GM23338 (cell line): ENCODE results near the gene CAMTA1. TPM values are rescaled to one million over a fixed set of nuclear protein-coding genes. Genes with fewer than 3 reads are reported as not detected.

Experiments used
- ATAC-seq: fragments of 200-7000 bp; cut with Tn5 transposase; 3 replicates; pipeline ENCODE4 v1.9.1; 2020
- DNase-seq: peaks from one replicate; pipeline ENCODE4 v3.0.0-alpha.2; 2015; ENCODE audit warnings: low spot score
- H2AFZ ChIP-seq: fragments of 200-600 bp; sonication (generic); 2 replicates; pipeline ENCODE4 v1.8.0; 2016; ENCODE audit warnings: antibody characterized with exemption, mild to moderate bottlenecking, moderate library complexity
- H3F3A ChIP-seq: fragments of 200-600 bp; sonication (generic); replicated peaks from 2 replicates; pipeline ENCODE4 v1.8.0; 2017; ENCODE audit warnings: antibody characterized with exemption, mixed run types, low read depth
- H3K27ac ChIP-seq: fragments of 200-600 bp; sonication (generic); 2 replicates; pipeline ENCODE4 v1.6.1; 2016; ENCODE audit warnings: low read depth
- H3K27me3 ChIP-seq: fragments of 200-600 bp; sonication (generic); 2 replicates; pipeline ENCODE4 v1.8.0; 2016; ENCODE audit warnings: mild to moderate bottlenecking, mixed run types, moderate library complexity; ENCODE audit not compliant: insufficient read depth
- H3K36me3 ChIP-seq: fragments of 200-600 bp; sonication (generic); 2 replicates; pipeline ENCODE4 v1.8.0; 2016; ENCODE audit warnings: mild to moderate bottlenecking; ENCODE audit not compliant: insufficient read depth
- H3K4me1 ChIP-seq: fragments of 200-600 bp; sonication (generic); 2 replicates; pipeline ENCODE4 v1.8.0; 2016; ENCODE audit warnings: mild to moderate bottlenecking, moderate library complexity; ENCODE audit not compliant: insufficient read depth
- H3K4me2 ChIP-seq: fragments of 200-600 bp; sonication (generic); 2 replicates; pipeline ENCODE4 v1.7.1; 2017; ENCODE audit warnings: mixed run types
- H3K4me3 ChIP-seq: fragments of 200-600 bp; sonication (generic); 2 replicates; pipeline ENCODE4 v1.6.1; 2016; ENCODE audit warnings: mixed run types
- H3K79me2 ChIP-seq: fragments of 200-600 bp; sonication (generic); replicated peaks from 2 replicates; pipeline ENCODE4 v1.8.0; 2017; ENCODE audit warnings: mild to moderate bottlenecking; ENCODE audit not compliant: insufficient read depth
- H3K9me2 ChIP-seq: fragments of 200-600 bp; sonication (generic); 2 replicates; pipeline ENCODE4 v1.8.0; 2017; ENCODE audit not compliant: insufficient read depth
- H4K20me1 ChIP-seq: fragments of 200-600 bp; sonication (generic); replicated peaks from 2 replicates; pipeline ENCODE4 v1.8.0; 2017; ENCODE audit warnings: mild to moderate bottlenecking; ENCODE audit not compliant: insufficient read depth
- H3K27ac Mint-ChIP-seq: 2 replicates; pipeline ENCODE4 v1.8.0; 2020; ENCODE audit warnings: inconsistent platforms, mild to moderate bottlenecking, moderate library complexity, mixed read lengths
- H3K27me3 Mint-ChIP-seq: 3 replicates; pipeline ENCODE4 v1.8.0; 2022; ENCODE audit warnings: low read depth, mild to moderate bottlenecking, moderate library complexity, mixed read lengths, inconsistent platforms; ENCODE audit not compliant: insufficient read depth, poor library complexity
- H3K36me3 Mint-ChIP-seq: 3 replicates; pipeline ENCODE4 v1.8.0; 2021; ENCODE audit warnings: low read depth, mild to moderate bottlenecking, inconsistent platforms, moderate library complexity, mixed read lengths
- H3K4me1 Mint-ChIP-seq: 3 replicates; pipeline ENCODE4 v1.8.0; 2020; ENCODE audit warnings: mild to moderate bottlenecking, inconsistent platforms, mixed read lengths
- H3K4me3 Mint-ChIP-seq: 3 replicates; pipeline ENCODE4 v1.8.0; 2021; ENCODE audit warnings: moderate library complexity, mild to moderate bottlenecking, inconsistent platforms, mixed read lengths
- H3K9me3 Mint-ChIP-seq: 3 replicates; pipeline ENCODE4 v1.8.0; 2020; ENCODE audit warnings: moderate library complexity, mild to moderate bottlenecking, inconsistent platforms, mixed read lengths
- CREB1 ChIP-seq: fragments of 250-450 bp; sonication (Bioruptor Pico); IDR thresholded peaks from 2 replicates; pipeline ENCODE4 v1.5.0; 2020; ENCODE audit warnings: low read depth, mild to moderate bottlenecking, moderate library complexity
- STAT1 ChIP-seq: IDR thresholded peaks from one replicate; pipeline ENCODE4 v1.6.1; 2016; ENCODE audit warnings: antibody characterized with exemption; ENCODE audit not compliant: unreplicated experiment
- polyA plus RNA-seq: library from polyadenylated mRNA; unstranded; fragments of >200 nt; fragmentation: Nextera tagmentation; extraction: Ambion mirVana; gene quantifications from 2 replicates; pipeline ENCODE4 v1.2.1, GENCODE V29; 2016
- total RNA-seq: library from RNA; depleted of rRNA; stranded (reverse); fragments of >200 nt; shearing (Covaris generic); gene quantifications from 2 replicates; pipeline ENCODE4 v1.2.3, GENCODE V29; 2014
- TF ChIP-seq, protein P1 (sequence below), 2 experiments: fragments of 200-600 bp in 1 of 2; sonication (generic) in 1 of 2; conservative IDR thresholded peaks; 2 replicates each; pipeline versions ENCODE4 v1.5.1 to v1.6.1; 2016 to 2017; ENCODE audit warnings: antibody characterized with exemption in 2 of 2, low read depth in 2 of 2, mild to moderate bottlenecking in 2 of 2, moderate library complexity in 1 of 2
- TF ChIP-seq, protein P2 (sequence below): fragments of 250-450 bp; sonication (Bioruptor Pico); IDR thresholded peaks from 2 replicates; pipeline ENCODE4 v1.5.0; 2020; ENCODE audit warnings: mild to moderate bottlenecking, moderate library complexity

CAMTA1 gene
- total and polyA plus RNA-seq, 2 experiments from 2014 or later: 115 to 519 TPM

DNA sequence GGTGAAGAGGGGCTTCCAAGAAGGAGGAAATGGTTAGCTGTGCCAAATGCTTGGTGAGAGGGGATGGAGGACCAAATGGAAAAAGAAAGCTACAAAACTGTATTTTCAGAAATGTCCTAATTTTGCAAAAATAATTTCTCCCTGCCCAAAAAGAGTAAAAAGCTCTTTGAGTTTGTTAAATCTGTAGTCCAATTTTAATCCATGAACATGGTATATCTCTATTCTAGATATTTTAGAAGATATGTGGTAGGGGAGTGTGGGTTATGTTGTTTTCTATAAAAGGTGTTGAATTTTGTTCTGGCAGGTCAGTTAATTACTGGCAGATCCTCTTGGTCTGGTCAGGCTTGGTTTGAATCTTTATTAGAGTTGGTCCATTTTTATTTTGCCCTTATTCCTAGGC is 511.7 kb downstream of the CAMTA1 start:
- Histone ChIP-seq H2AFZ (no peak overlapping the region), H3K4me2 (no peak overlapping the region), H3K9me2 (peaks cover 9% of the 10 kb centered on the region; the same call in 1 of the 2 replicates), H3F3A (no peaks in the 10 kb centered on the region; the same call in 1 of the 2 replicates), H3K27ac (no peak overlapping the region), H3K79me2 (no peaks in the 10 kb centered on the region), H3K4me3 (no peak overlapping the region), H3K27me3 (no peaks in the 10 kb centered on the region), H3K4me1 (peaks cover 35% of the 10 kb centered on the region), H4K20me1 (no peaks in the 10 kb centered on the region), H3K36me3 (no peaks in the 10 kb centered on the region)
- Mint-ChIP-seq H3K36me3 (peaks cover 5% of the 10 kb centered on the region; the same call in 2 of the 3 replicates), H3K27me3 (peaks cover 10% of the 10 kb centered on the region), H3K4me3 (no peak overlapping the region), H3K27ac (peak overlapping the region; percentile 41; the same call in 1 of the 2 replicates), H3K4me1 (peaks cover 75% of the 10 kb centered on the region), H3K9me3 (peaks cover 7% of the 10 kb centered on the region; the same call in 2 of the 3 replicates)
- TF ChIP-seq STAT1 (no peak), CREB1 (CRISPR knock-in tag) (no peak)
- TF ChIP-seq, protein P1, sequence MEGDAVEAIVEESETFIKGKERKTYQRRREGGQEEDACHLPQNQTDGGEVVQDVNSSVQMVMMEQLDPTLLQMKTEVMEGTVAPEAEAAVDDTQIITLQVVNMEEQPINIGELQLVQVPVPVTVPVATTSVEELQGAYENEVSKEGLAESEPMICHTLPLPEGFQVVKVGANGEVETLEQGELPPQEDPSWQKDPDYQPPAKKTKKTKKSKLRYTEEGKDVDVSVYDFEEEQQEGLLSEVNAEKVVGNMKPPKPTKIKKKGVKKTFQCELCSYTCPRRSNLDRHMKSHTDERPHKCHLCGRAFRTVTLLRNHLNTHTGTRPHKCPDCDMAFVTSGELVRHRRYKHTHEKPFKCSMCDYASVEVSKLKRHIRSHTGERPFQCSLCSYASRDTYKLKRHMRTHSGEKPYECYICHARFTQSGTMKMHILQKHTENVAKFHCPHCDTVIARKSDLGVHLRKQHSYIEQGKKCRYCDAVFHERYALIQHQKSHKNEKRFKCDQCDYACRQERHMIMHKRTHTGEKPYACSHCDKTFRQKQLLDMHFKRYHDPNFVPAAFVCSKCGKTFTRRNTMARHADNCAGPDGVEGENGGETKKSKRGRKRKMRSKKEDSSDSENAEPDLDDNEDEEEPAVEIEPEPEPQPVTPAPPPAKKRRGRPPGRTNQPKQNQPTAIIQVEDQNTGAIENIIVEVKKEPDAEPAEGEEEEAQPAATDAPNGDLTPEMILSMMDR (conservative IDR thresholded peaks at IDR 0.05; ENCODE audit: low read depth in 2 of 2): no peak
- TF ChIP-seq, protein P2, sequence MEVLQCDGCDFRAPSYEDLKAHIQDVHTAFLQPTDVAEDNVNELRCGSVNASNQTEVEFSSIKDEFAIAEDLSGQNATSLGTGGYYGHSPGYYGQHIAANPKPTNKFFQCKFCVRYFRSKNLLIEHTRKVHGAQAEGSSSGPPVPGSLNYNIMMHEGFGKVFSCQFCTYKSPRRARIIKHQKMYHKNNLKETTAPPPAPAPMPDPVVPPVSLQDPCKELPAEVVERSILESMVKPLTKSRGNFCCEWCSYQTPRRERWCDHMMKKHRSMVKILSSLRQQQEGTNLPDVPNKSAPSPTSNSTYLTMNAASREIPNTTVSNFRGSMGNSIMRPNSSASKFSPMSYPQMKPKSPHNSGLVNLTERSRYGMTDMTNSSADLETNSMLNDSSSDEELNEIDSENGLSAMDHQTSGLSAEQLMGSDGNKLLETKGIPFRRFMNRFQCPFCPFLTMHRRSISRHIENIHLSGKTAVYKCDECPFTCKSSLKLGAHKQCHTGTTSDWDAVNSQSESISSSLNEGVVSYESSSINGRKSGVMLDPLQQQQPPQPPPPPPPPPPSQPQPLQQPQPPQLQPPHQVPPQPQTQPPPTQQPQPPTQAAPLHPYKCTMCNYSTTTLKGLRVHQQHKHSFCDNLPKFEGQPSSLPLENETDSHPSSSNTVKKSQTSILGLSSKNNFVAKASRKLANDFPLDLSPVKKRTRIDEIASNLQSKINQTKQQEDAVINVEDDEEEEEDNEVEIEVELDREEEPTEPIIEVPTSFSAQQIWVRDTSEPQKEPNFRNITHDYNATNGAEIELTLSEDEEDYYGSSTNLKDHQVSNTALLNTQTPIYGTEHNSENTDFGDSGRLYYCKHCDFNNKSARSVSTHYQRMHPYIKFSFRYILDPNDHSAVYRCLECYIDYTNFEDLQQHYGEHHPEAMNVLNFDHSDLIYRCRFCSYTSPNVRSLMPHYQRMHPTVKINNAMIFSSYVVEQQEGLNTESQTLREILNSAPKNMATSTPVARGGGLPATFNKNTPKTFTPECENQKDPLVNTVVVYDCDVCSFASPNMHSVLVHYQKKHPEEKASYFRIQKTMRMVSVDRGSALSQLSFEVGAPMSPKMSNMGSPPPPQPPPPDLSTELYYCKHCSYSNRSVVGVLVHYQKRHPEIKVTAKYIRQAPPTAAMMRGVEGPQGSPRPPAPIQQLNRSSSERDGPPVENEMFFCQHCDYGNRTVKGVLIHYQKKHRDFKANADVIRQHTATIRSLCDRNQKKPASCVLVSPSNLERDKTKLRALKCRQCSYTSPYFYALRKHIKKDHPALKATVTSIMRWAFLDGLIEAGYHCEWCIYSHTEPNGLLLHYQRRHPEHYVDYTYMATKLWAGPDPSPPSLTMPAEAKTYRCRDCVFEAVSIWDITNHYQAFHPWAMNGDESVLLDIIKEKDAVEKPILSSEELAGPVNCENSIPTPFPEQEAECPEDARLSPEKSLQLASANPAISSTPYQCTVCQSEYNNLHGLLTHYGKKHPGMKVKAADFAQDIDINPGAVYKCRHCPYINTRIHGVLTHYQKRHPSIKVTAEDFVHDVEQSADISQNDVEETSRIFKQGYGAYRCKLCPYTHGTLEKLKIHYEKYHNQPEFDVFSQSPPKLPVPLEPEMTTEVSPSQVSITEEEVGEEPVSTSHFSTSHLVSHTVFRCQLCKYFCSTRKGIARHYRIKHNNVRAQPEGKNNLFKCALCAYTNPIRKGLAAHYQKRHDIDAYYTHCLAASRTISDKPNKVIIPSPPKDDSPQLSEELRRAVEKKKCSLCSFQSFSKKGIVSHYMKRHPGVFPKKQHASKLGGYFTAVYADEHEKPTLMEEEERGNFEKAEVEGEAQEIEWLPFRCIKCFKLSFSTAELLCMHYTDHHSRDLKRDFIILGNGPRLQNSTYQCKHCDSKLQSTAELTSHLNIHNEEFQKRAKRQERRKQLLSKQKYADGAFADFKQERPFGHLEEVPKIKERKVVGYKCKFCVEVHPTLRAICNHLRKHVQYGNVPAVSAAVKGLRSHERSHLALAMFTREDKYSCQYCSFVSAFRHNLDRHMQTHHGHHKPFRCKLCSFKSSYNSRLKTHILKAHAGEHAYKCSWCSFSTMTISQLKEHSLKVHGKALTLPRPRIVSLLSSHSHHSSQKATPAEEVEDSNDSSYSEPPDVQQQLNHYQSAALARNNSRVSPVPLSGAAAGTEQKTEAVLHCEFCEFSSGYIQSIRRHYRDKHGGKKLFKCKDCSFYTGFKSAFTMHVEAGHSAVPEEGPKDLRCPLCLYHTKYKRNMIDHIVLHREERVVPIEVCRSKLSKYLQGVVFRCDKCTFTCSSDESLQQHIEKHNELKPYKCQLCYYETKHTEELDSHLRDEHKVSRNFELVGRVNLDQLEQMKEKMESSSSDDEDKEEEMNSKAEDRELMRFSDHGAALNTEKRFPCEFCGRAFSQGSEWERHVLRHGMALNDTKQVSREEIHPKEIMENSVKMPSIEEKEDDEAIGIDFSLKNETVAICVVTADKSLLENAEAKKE: no peak
- DNase-seq (no peak), ATAC-seq (no peak)
